ENCODE measurements around the gene PIWIL4.

DNA sequence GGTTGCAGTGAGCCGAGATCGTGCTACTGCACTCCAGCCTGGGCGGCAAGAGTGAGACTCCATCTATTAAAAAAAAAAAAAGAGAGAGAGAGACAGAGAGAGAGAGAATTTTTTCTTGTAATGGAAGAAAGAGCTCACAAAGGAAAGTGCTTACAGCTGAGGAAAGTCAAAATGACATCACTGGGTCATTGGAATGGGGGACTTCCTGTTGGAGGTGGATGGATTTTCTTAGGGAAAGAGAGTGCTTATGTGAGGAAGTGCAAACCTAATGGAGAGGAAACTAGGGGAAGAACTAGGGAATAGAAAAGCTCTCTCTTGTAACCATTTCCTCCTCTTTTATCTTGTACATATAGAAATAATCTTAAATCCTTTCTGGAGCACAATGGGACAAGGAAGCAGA lies 6.3 kb upstream of the PIWIL4 start:
- TF ChIP-seq, protein P1, sequence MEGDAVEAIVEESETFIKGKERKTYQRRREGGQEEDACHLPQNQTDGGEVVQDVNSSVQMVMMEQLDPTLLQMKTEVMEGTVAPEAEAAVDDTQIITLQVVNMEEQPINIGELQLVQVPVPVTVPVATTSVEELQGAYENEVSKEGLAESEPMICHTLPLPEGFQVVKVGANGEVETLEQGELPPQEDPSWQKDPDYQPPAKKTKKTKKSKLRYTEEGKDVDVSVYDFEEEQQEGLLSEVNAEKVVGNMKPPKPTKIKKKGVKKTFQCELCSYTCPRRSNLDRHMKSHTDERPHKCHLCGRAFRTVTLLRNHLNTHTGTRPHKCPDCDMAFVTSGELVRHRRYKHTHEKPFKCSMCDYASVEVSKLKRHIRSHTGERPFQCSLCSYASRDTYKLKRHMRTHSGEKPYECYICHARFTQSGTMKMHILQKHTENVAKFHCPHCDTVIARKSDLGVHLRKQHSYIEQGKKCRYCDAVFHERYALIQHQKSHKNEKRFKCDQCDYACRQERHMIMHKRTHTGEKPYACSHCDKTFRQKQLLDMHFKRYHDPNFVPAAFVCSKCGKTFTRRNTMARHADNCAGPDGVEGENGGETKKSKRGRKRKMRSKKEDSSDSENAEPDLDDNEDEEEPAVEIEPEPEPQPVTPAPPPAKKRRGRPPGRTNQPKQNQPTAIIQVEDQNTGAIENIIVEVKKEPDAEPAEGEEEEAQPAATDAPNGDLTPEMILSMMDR (IDR thresholded peaks at IDR 0.05; ENCODE audit: poor library complexity, severe bottlenecking): no peak
- TF ChIP-seq POLR2AphosphoS5 (IDR thresholded peaks at IDR 0.05): no peak
- no peak for TF ChIP-seq REST (IDR thresholded peaks at IDR 0.05; ENCODE audit: borderline replicate concordance)
- no peak for TF ChIP-seq EZH2 (IDR thresholded peaks at IDR 0.05; ENCODE audit: borderline replicate concordance, insufficient read depth, low read length, poor library complexity, severe bottlenecking)
